ENCODE data around the gene LAD1. TPM values are rescaled to one million over a fixed set of nuclear protein-coding genes. Genes with fewer than 3 reads are reported as not detected.

Gene LAD1
- total RNA-seq, 4 donors from 2014 or later: 0.26 to 4.8 (median 0.29) TPM; not detected in 1

GRCh38 chr1:201331166-201331565 lies 68.0 kb downstream of the LAD1 start:
- Histone ChIP-seq H3K27me3 (no peaks in the 10 kb centered on the region), H3K4me1 (no peaks in the 10 kb centered on the region), H3K9me3 (no peaks in the 10 kb centered on the region), H3K27ac (no peak overlapping the region), H3K36me3 (no peaks in the 10 kb centered on the region), H3K4me3 (no peak overlapping the region)
- TF ChIP-seq POLR2A (IDR thresholded peaks at IDR 0.05) (no peak), CTCF (IDR thresholded peaks at IDR 0.05) (no peak)
- intact Hi-C loops (cut with DNase I; ENCODE audit: low total_unique reads): no loop called here
- DNase-seq: no peak

Other genes starting within 250 kb of the LAD1 start
- gene TMEM9, start 244.8 kb downstream of the LAD1 start, total RNA-seq: 100 to 1,000 TPM in 3 of 4 donors, 10 to 100 TPM in 1; 73.6 to 163 (median 117) TPM
- gene IGFN1, start 208.5 kb downstream of the LAD1 start, total RNA-seq: 1 to 10 TPM in 2 of 4 donors, under 1 TPM in 1, not detected in 1; 0.51 to 5.4 (median 2.1) TPM
- gene PKP1, start 115.8 kb downstream of the LAD1 start, total RNA-seq: under 1 TPM in 2 of 4 donors, not detected in 2; 0.18 to 0.62 TPM
- gene TNNT2, start 21.6 kb downstream of the LAD1 start, total RNA-seq: under 1 TPM in 1 of 4 donors, not detected in 3; 0.21 TPM
- gene TNNI1, start 22.4 kb upstream of the LAD1 start, total RNA-seq: 1 to 10 TPM in 1 of 4 donors, under 1 TPM in 1, not detected in 2; 0.30 to 3.9 TPM
- 10 to 100 TPM; 14.4 to 80.2 (median 43.7) TPM for gene PHLDA3, start 69.9 kb upstream of the LAD1 start, total RNA-seq
- gene CSRP1, start 107.8 kb upstream of the LAD1 start, total RNA-seq: 1,000 to 10,000 TPM in 3 of 4 donors, 100 to 1,000 TPM in 1; 913 to 2,516 (median 1,349) TPM
- 10 to 100 TPM; 25.1 to 86.1 (median 58.5) TPM for gene NAV1, start 139.8 kb upstream of the LAD1 start, total RNA-seq